GM12878 (cell line): Measurements from ENCODE around the gene PRR29.

Experiments
- CTCF ChIP-seq, 3 experiments: IDR thresholded peaks in 2 of 3; conservative IDR thresholded peaks in 1 of 3; 2 replicates each; pipeline ENCODE4 v1.5.1; 2011; ENCODE audit warnings: low read depth in 3 of 3, low read length in 3 of 3, mild to moderate bottlenecking in 3 of 3, control low read depth in 2 of 3, moderate library complexity in 2 of 3, inconsistent platforms in 1 of 3, mixed read lengths in 1 of 3; ENCODE audit not compliant: control insufficient read depth in 2 of 3, insufficient read depth in 1 of 3; ENCODE audit errors: extremely low read depth in 1 of 3
- EZH2 ChIP-seq: IDR thresholded peaks from 2 replicates; pipeline ENCODE4 v1.6.1; 2012; ENCODE audit warnings: low read depth, mild to moderate bottlenecking, control low read depth, inconsistent platforms, low read length, borderline replicate concordance; ENCODE audit not compliant: control insufficient read depth
- NR2C2 ChIP-seq: IDR thresholded peaks from 2 replicates; pipeline ENCODE4 v1.6.1; 2011; ENCODE audit warnings: borderline replicate concordance, low read depth; ENCODE audit not compliant: control insufficient read depth, insufficient read length
- POLR2A ChIP-seq: IDR thresholded peaks from 2 replicates; pipeline ENCODE4 v1.6.1; 2011; ENCODE audit warnings: low read depth, mild to moderate bottlenecking, low read length
- POLR2AphosphoS5 ChIP-seq: IDR thresholded peaks from 2 replicates; pipeline ENCODE4 v1.6.1; 2011; ENCODE audit warnings: mild to moderate bottlenecking, low read length, inconsistent platforms
- RB1 ChIP-seq: fragments of 450-650 bp; formaldehyde crosslinking; IDR thresholded peaks from 2 replicates; pipeline ENCODE4 v1.6.1; 2017; ENCODE audit warnings: mild to moderate bottlenecking, borderline replicate concordance
- SIX5 ChIP-seq: IDR thresholded peaks from 2 replicates; pipeline ENCODE4 v1.6.1; 2011; ENCODE audit warnings: mild to moderate bottlenecking, low read depth, low read length, moderate library complexity; ENCODE audit not compliant: severe bottlenecking
- TAF1 ChIP-seq: IDR thresholded peaks from 2 replicates; pipeline ENCODE4 v1.6.1; 2011; ENCODE audit warnings: mild to moderate bottlenecking, low read depth, low read length, borderline replicate concordance
- ZNF274 ChIP-seq: IDR thresholded peaks from one replicate; pipeline ENCODE4 v1.8.0; 2011; ENCODE audit not compliant: insufficient read length, insufficient read depth
- ZZZ3 ChIP-seq: IDR thresholded peaks from 2 replicates; pipeline ENCODE4 v1.6.1; 2011; ENCODE audit warnings: low read depth; ENCODE audit not compliant: control insufficient read depth, insufficient read length
- TF ChIP-seq, protein P1 (sequence below): IDR thresholded peaks from 2 replicates; pipeline ENCODE4 v1.6.1; 2011; ENCODE audit warnings: mild to moderate bottlenecking, low read depth, low read length, moderate library complexity; ENCODE audit not compliant: insufficient replicate concordance
- TF ChIP-seq, protein P2 (sequence below): IDR thresholded peaks from 2 replicates; pipeline ENCODE4 v1.6.1; 2012; ENCODE audit warnings: low read length, inconsistent platforms
- TF ChIP-seq, protein P3 (sequence below): IDR thresholded peaks from 2 replicates; pipeline ENCODE4 v1.6.1; 2012; ENCODE audit warnings: low read depth, low read length, improper control_type of control experiment

DNA sequence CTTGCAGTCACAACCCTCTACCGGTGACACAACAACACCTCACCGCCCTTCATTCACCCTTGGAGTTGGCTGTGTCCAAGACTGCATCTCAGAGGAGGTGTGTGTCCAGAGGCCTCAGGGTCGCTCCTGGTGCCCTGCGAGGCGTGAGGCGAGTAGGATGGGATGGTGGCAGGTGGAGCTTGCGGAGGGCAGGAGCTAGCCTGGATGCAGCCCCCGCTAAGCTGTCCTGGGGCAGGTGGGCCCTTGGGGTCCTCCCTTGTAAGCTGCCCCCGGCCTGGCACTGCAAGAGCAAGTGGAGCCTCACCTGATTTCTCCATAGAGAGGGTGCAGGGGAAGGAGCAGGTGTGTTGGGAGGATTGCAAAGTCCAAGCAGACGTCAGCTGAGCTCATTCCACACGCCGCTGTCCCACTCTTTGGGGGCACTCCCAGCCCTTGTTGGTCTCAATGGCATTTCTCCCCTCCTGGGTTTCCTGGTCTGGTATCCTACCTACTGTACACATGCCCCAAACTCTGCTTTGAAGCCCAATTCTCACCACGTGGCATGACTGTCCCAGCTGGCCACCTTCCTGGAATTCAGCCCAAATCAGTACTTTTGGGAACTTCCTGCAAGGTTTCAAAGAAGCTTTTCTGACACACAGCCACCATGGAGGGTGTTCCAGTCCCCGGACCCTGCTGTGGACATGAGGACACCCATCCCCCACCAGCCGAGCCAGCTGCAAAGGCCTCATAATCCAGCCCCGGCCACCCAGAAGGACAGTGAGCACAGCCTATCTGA, 40.4 kb downstream of the PRR29 start:
- no peak for TF ChIP-seq TAF1
- no peak for TF ChIP-seq CTCF (IDR thresholded peaks at IDR 0.05 in 2 of 3, conservative IDR thresholded peaks at IDR 0.05 in 1 of 3; ENCODE audit: control insufficient read depth in 2 of 3, extremely low read depth in 1 of 3, insufficient read depth in 1 of 3, low read depth in 3 of 3, low read length in 3 of 3)
- no peak for TF ChIP-seq ZZZ3
- TF ChIP-seq POLR2AphosphoS5, result no peak
- no peak for TF ChIP-seq EZH2
- no peak for TF ChIP-seq ZNF274
- TF ChIP-seq SIX5, result no peak
- TF ChIP-seq NR2C2, result no peak
- TF ChIP-seq, protein P1, sequence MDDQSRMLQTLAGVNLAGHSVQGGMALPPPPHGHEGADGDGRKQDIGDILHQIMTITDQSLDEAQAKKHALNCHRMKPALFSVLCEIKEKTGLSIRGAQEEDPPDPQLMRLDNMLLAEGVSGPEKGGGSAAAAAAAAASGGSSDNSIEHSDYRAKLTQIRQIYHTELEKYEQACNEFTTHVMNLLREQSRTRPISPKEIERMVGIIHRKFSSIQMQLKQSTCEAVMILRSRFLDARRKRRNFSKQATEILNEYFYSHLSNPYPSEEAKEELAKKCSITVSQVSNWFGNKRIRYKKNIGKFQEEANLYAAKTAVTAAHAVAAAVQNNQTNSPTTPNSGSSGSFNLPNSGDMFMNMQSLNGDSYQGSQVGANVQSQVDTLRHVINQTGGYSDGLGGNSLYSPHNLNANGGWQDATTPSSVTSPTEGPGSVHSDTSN, result no peak
- no peak for TF ChIP-seq RB1
- TF ChIP-seq, protein P2, sequence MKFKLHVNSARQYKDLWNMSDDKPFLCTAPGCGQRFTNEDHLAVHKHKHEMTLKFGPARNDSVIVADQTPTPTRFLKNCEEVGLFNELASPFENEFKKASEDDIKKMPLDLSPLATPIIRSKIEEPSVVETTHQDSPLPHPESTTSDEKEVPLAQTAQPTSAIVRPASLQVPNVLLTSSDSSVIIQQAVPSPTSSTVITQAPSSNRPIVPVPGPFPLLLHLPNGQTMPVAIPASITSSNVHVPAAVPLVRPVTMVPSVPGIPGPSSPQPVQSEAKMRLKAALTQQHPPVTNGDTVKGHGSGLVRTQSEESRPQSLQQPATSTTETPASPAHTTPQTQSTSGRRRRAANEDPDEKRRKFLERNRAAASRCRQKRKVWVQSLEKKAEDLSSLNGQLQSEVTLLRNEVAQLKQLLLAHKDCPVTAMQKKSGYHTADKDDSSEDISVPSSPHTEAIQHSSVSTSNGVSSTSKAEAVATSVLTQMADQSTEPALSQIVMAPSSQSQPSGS, result no peak
- TF ChIP-seq, protein P3, sequence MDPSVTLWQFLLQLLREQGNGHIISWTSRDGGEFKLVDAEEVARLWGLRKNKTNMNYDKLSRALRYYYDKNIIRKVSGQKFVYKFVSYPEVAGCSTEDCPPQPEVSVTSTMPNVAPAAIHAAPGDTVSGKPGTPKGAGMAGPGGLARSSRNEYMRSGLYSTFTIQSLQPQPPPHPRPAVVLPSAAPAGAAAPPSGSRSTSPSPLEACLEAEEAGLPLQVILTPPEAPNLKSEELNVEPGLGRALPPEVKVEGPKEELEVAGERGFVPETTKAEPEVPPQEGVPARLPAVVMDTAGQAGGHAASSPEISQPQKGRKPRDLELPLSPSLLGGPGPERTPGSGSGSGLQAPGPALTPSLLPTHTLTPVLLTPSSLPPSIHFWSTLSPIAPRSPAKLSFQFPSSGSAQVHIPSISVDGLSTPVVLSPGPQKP, result no peak
- TF ChIP-seq POLR2A, result 0 out of 2 replicates have a peak, but pooled peaks have one; percentile 31
